HG02852 (cell line): ENCODE measurements around the gene HEMK1.
A peak's percentile ranks its signal among the peaks of the same experiment; 100 is the strongest.

Experiments
- ATAC-seq: cut with Tn5 transposase; IDR thresholded peaks from one replicate; pipeline ENCODE4 v1.9.1; 2021; ENCODE audit warnings: mild to moderate bottlenecking, moderate library complexity; ENCODE audit not compliant: unreplicated experiment

The HEMK1 gene

GRCh38 chr3:50635066-50635465, 65.7 kb downstream of the HEMK1 start:
- no peak for ATAC-seq

- no peak for ATAC-seq
Observed at GRCh38 chr3:50637011-50637410, 67.7 kb downstream of the HEMK1 start.

GRCh38 chr3:50637945-50638344, 68.6 kb downstream of the HEMK1 start:
- no peak for ATAC-seq

GRCh38 chr3:50639055-50639494, 69.8 kb downstream of the HEMK1 start:
- ATAC-seq, result no peak

DNA sequence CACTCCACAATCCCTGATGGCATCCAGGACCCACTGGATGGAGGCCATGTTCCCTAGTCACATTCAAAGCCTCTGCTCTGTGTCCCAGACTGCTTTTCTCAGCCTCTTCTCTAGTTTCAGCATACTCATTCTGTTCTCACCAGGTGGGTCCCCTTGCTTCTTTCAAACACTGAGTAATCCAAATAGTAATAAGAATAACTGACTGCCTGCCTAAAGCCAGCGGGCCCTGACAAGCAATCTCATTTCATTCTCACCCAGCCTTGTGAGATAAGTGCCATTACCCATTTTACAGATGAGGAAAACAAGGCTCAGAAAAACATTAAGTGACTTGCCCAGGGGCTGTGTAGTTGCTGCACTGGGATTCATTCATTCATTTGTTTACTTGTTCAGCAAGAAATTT, 73.1 kb downstream of the HEMK1 start:
- peak; percentile 48 for ATAC-seq

- no peak for ATAC-seq
Observed at GRCh38 chr3:50644561-50644960, 75.2 kb downstream of the HEMK1 start.

GRCh38 chr3:50645378-50645777, 76.1 kb downstream of the HEMK1 start:
- ATAC-seq, result no peak
